H1 (cell line): Measurements from ENCODE around the gene CANT1. TPM values are rescaled to one million over a fixed set of nuclear protein-coding genes. Genes with fewer than 3 reads are reported as not detected.
A peak's percentile ranks its signal among the peaks of the same experiment; 100 is the strongest.

Source experiments
- CTCF ChIA-PET: fragments of 300-600 bp; sonication (Branson Sonifier 250); formaldehyde crosslinking; loops from one replicate; lab custom pipeline; 2021; ENCODE audit not compliant: partially characterized antibody; lab: Charles Lee
- POLR2A ChIA-PET: fragments of 300-600 bp; sonication (Branson Sonifier 250); formaldehyde crosslinking; loops from one replicate; lab custom pipeline; 2021; ENCODE audit warnings: inconsistent platforms; ENCODE audit not compliant: partially characterized antibody; lab: Charles Lee
- DNase-seq, 2 experiments: peaks; one replicate each; pipeline versions ENCODE4 v3.0.0 to v3.0.0-alpha.2; 2010 to 2022; ENCODE audit warnings: low spot score in 2 of 2, low read depth in 1 of 2, mixed read lengths in 1 of 2
- FAIRE-seq: peaks from 2 replicates; lab custom pipeline; 2011; peaks lifted over from hg19 to GRCh38; lab: Jason Lieb, UNC
- H2AFZ ChIP-seq: 2 replicates; pipeline ENCODE4 v1.8.1; 2012; ENCODE audit warnings: low read length, inconsistent platforms
- H2AK5ac ChIP-seq: 2 replicates; pipeline ENCODE4 v1.6.1; 2013; ENCODE audit warnings: low read depth, low read length
- H2BK120ac ChIP-seq: replicated peaks from 2 replicates; pipeline ENCODE3; 2013; ENCODE audit warnings: low read depth, low read length, inconsistent platforms
- H2BK12ac ChIP-seq: 2 replicates; pipeline ENCODE4 v1.6.1; 2013; ENCODE audit warnings: low read depth, low read length
- H2BK15ac ChIP-seq: 2 replicates; pipeline ENCODE4 v1.6.1; 2013; ENCODE audit warnings: low read length
- H2BK20ac ChIP-seq: 2 replicates; pipeline ENCODE4 v1.6.1; 2013; ENCODE audit warnings: low read length
- H2BK5ac ChIP-seq: 2 replicates; pipeline ENCODE4 v1.6.1; 2013; ENCODE audit warnings: low read depth, low read length
- H3K14ac ChIP-seq: 2 replicates; pipeline ENCODE4 v1.6.1; 2013; ENCODE audit warnings: inconsistent platforms; ENCODE audit not compliant: insufficient read length
- H3K18ac ChIP-seq: 2 replicates; pipeline ENCODE4 v1.6.1; 2013; ENCODE audit warnings: low read length; ENCODE audit errors: extremely low read depth
- H3K23ac ChIP-seq: 2 replicates; pipeline ENCODE4 v1.6.1; 2013; ENCODE audit warnings: inconsistent platforms; ENCODE audit not compliant: insufficient read length
- H3K23me2 ChIP-seq: 2 replicates; pipeline ENCODE4 v1.6.1; 2013; ENCODE audit warnings: low read depth, low read length
- H3K27ac ChIP-seq: 2 replicates; pipeline ENCODE4 v1.6.1; 2011; ENCODE audit warnings: low read depth, low read length, inconsistent platforms
- H3K27me3 ChIP-seq, 4 experiments: replicated peaks in 1 of 4; 1 replicate in 1 of 4; 2 replicates in 3 of 4; pipeline versions ENCODE4 v1.6.1 to v1.8.1; 2011 to 2013; ENCODE audit warnings: low read length in 3 of 4, mild to moderate bottlenecking in 3 of 4, inconsistent platforms in 2 of 4, mixed read lengths in 2 of 4, moderate library complexity in 1 of 4; ENCODE audit not compliant: control insufficient read depth in 3 of 4, insufficient read depth in 3 of 4; ENCODE audit errors: extremely low read depth in 1 of 4
- H3K36me3 ChIP-seq, 4 experiments: 2 replicates each; pipeline versions ENCODE4 v1.6.1 to v1.8.1; 2011 to 2013; ENCODE audit warnings: mild to moderate bottlenecking in 4 of 4, low read length in 3 of 4, moderate library complexity in 2 of 4, control low read depth in 1 of 4, inconsistent platforms in 1 of 4; ENCODE audit not compliant: insufficient read depth in 4 of 4, control insufficient read depth in 2 of 4
- H3K4ac ChIP-seq: replicated peaks from 2 replicates; pipeline ENCODE3; 2013; ENCODE audit warnings: low read length, low read depth, mixed read lengths, inconsistent platforms; ENCODE audit not compliant: insufficient read length
- H3K4me1 ChIP-seq, 4 experiments: replicated peaks in 1 of 4; 1 replicate in 1 of 4; 2 replicates in 3 of 4; pipeline versions ENCODE4 v1.6.1 to v1.8.1; 2011 to 2013; ENCODE audit warnings: low read length in 3 of 4, inconsistent platforms in 2 of 4, mixed read lengths in 1 of 4; ENCODE audit not compliant: insufficient read depth in 4 of 4, control insufficient read depth in 3 of 4
- H3K4me2 ChIP-seq, 2 experiments: 2 replicates each; pipeline versions ENCODE4 v1.6.1 to v1.8.1; 2011 to 2013; ENCODE audit warnings: low read depth in 2 of 2, low read length in 2 of 2, control low read depth in 1 of 2, inconsistent platforms in 1 of 2, mild to moderate bottlenecking in 1 of 2; ENCODE audit not compliant: insufficient read depth in 1 of 2
- H3K4me3 ChIP-seq, 4 experiments: fragments of 200-600, 300-600 bp in 1 of 4; sonication (generic), shearing (Covaris generic), sonication (Bioruptor Twin) in 1 of 4; 2 replicates each; pipeline versions ENCODE4 v1.5.1 to v1.8.1; 2011 to 2016; ENCODE audit warnings: low read length in 4 of 4, low read depth in 3 of 4, control low read depth in 2 of 4, inconsistent platforms in 2 of 4, mild to moderate bottlenecking in 2 of 4, mixed read lengths in 1 of 4, moderate library complexity in 1 of 4; ENCODE audit not compliant: insufficient read depth in 2 of 4; ENCODE audit errors: extremely low read depth in 1 of 4
- H3K56ac ChIP-seq: replicated peaks from 2 replicates; pipeline ENCODE3; 2013; ENCODE audit warnings: low read depth, mild to moderate bottlenecking, mixed read lengths, low read length, inconsistent platforms; ENCODE audit not compliant: insufficient read length
- H3K79me1 ChIP-seq: 2 replicates; pipeline ENCODE4 v1.6.1; 2013; ENCODE audit warnings: low read depth, low read length, control low read depth
- H3K79me2 ChIP-seq, 2 experiments: 2 replicates each; pipeline versions ENCODE4 v1.6.1 to v1.8.1; 2012 to 2013; ENCODE audit warnings: low read length in 2 of 2, mild to moderate bottlenecking in 2 of 2, inconsistent platforms in 1 of 2; ENCODE audit not compliant: insufficient read depth in 2 of 2, control insufficient read depth in 1 of 2
- H3K9ac ChIP-seq, 4 experiments: replicated peaks in 1 of 4; 1 replicate in 1 of 4; 2 replicates in 3 of 4; pipeline versions ENCODE4 v1.6.1 to v1.8.1; 2011 to 2013; ENCODE audit warnings: low read depth in 3 of 4, low read length in 3 of 4, control low read depth in 2 of 4, mild to moderate bottlenecking in 2 of 4, moderate library complexity in 2 of 4, inconsistent platforms in 1 of 4; ENCODE audit errors: extremely low read depth in 1 of 4
- H3K9me3 ChIP-seq, 2 experiments: 2 replicates each; pipeline versions ENCODE4 v1.6.1 to v1.8.1; 2012 to 2013; ENCODE audit warnings: mild to moderate bottlenecking in 2 of 2, moderate library complexity in 2 of 2, control low read depth in 1 of 2, inconsistent platforms in 1 of 2, low read depth in 1 of 2, low read length in 1 of 2, mixed read lengths in 1 of 2; ENCODE audit not compliant: insufficient read depth in 2 of 2
- H4K20me1 ChIP-seq, 2 experiments: replicated peaks in 1 of 2; 2 replicates each; pipeline versions ENCODE3 to v1.8.1; 2011 to 2013; ENCODE audit warnings: inconsistent platforms in 2 of 2, low read length in 2 of 2, mild to moderate bottlenecking in 1 of 2; ENCODE audit not compliant: insufficient read depth in 2 of 2, control insufficient read depth in 1 of 2
- H4K5ac ChIP-seq: 2 replicates; pipeline ENCODE4 v1.6.1; 2013; ENCODE audit warnings: low read length, low read depth, mixed read lengths, inconsistent platforms; ENCODE audit not compliant: insufficient read length
- H4K8ac ChIP-seq: 2 replicates; pipeline ENCODE4 v1.8.0; 2013; ENCODE audit warnings: mild to moderate bottlenecking, moderate library complexity, low read length, inconsistent platforms; ENCODE audit not compliant: insufficient read depth; ENCODE audit errors: extremely low read depth
- H4K91ac ChIP-seq: replicated peaks from 2 replicates; pipeline ENCODE3; 2013; ENCODE audit warnings: low read length, mixed read lengths, inconsistent platforms; ENCODE audit not compliant: insufficient read length
- PHF8 ChIP-seq: fragments of 200-600 bp; sonication (generic); conservative IDR thresholded peaks from 2 replicates; pipeline ENCODE4 v1.7.1; 2012; ENCODE audit warnings: low read depth, mild to moderate bottlenecking, inconsistent platforms, low read length, moderate library complexity
- POU5F1 ChIP-seq: IDR thresholded peaks from 2 replicates; pipeline ENCODE4 v1.6.1; 2011; ENCODE audit warnings: low read depth, mild to moderate bottlenecking, low read length, moderate library complexity
- SIN3A ChIP-seq, 2 experiments: IDR thresholded peaks in 1 of 2; conservative IDR thresholded peaks in 1 of 2; 2 replicates each; pipeline ENCODE4 v1.6.1; 2011 to 2012; ENCODE audit warnings: low read length in 2 of 2, improper control_type of control experiment in 1 of 2, low read depth in 1 of 2, mild to moderate bottlenecking in 1 of 2
- WGBS, 2 experiments: shearing (Covaris generic) in 1 of 2; methylation state at CpG; one replicate each; pipeline versions ENCODE4 v1.1.6 to v1.1.7; 2013 to 2015; ENCODE audit warnings: low lambda C conversion rate in 2 of 2, mixed read lengths in 2 of 2, inconsistent platforms in 1 of 2, low coverage in 1 of 2, missing lambda C conversion rate in 1 of 2; ENCODE audit not compliant: insufficient replicate concordance in 2 of 2, insufficient coverage in 1 of 2, insufficient read length in 1 of 2; ENCODE audit errors: extremely low coverage in 1 of 2, missing lambda C conversion rate in 1 of 2; 5-methylcytosine and 5-hydroxymethylcytosine counted together
- polyA plus RNA-seq, 7 experiments: library from polyadenylated mRNA; depleted of rRNA in 3 of 7; stranded (reverse) in 5 of 7; unstranded in 2 of 7; fragments of >200 nt in 5 of 7; fragments of 200-250 nt in 2 of 7; gene quantifications; 1 replicate in 5 of 7; 2 replicates in 1 of 7; 4 replicates in 1 of 7; pipeline versions ENCODE4 v1.2.1 to v1.2.3, GENCODE V29; 2011 to 2013; ENCODE audit warnings: missing spikeins in 2 of 7, mixed read lengths in 2 of 7
- total RNA-seq: library from RNA; stranded (reverse); fragmentation: NEBNext Ultra II Directional; extraction: Animal tissue kit (Norgen Biotek cat#: 25700); gene quantifications from 2 replicates; pipeline ENCODE4 v1.2.1, GENCODE V29; 2021

Gene CANT1
- total and polyA plus RNA-seq, 2 of the 8 experiments (the other 6 are each of a cell fraction or from before 2014, with no cell fraction given) = 23.0 to 32.6 TPM

- no peak overlapping the region for H3K4ac ChIP-seq
- DNase-seq (no peak), FAIRE-seq (no peak)
- H3K14ac ChIP-seq = no peak overlapping the region
- H3K23me2 ChIP-seq = peaks cover 7% of the 10 kb centered on the region
- H3K23ac ChIP-seq = no peak overlapping the region
- no peak overlapping the region for H2AFZ ChIP-seq
- H4K91ac ChIP-seq = no peak overlapping the region
- H2BK120ac ChIP-seq = no peak overlapping the region
- H4K8ac ChIP-seq = no peak overlapping the region; the same call in 1 of the 2 replicates
- H4K20me1 ChIP-seq = peaks cover 40 to 47% of the 10 kb centered on the region in 2 experiments
- no peak overlapping the region; a peak in 1 of 4 replicates for H3K4me2 ChIP-seq
- H2BK15ac ChIP-seq = no peak overlapping the region
- no peaks in the 10 kb centered on the region for H3K36me3 ChIP-seq
- H3K79me1 ChIP-seq = peaks cover 19% of the 10 kb centered on the region
- no peak overlapping the region for H3K56ac ChIP-seq
- ChIA-PET POLR2A (no interaction called here), CTCF (interaction anchor here (1.6 kb wide), 1 partner anchor 39 kb away, joined by 6 read pairs; no protein-coding TSS in a partner anchor)
- no peak overlapping the region for H3K9ac ChIP-seq
- TF ChIP-seq POU5F1 (peak; percentile 95), SIN3A (conservative IDR thresholded peaks at IDR 0.05 in 1 of 2, IDR thresholded peaks at IDR 0.05 in 1 of 2; ENCODE audit: low read depth in 1 of 2, low read length in 2 of 2) (no peak), PHF8 (no peak)
- no peak overlapping the region for H2AK5ac ChIP-seq
- no peak overlapping the region for H3K18ac ChIP-seq
- no peaks in the 10 kb centered on the region; a peak in 1 of 4 replicates for H3K9me3 ChIP-seq
- H2BK12ac ChIP-seq = no peak overlapping the region
- WGBS, 2 experiments = 66% methylated on average over 19 of the region's 19 CpGs; no CpG with 5 or more reads in 1 of the 2 experiments
- H3K27me3 ChIP-seq = peaks cover 28 to 62% (median 60%) of the 10 kb centered on the region in 4 experiments
- no peak overlapping the region for H4K5ac ChIP-seq
- H3K4me1 ChIP-seq = peaks cover 0 to 10% (median 7%) of the 10 kb centered on the region in 4 experiments; a peak in 6 of 7 replicates
- H3K79me2 ChIP-seq = peaks cover 0 to 7% of the 10 kb centered on the region in 2 experiments; a peak in 1 of 4 replicates
- no peak overlapping the region for H3K4me3 ChIP-seq
- no peak overlapping the region for H2BK20ac ChIP-seq
- no peak overlapping the region for H3K27ac ChIP-seq
- no peak overlapping the region for H2BK5ac ChIP-seq
Observed at GRCh38 chr17:79006794-79007503, 2.6 kb downstream of the CANT1 start.
